NCI-H146 (cell line): ENCODE measurements around the gene IQCM.

Source experiments
- DNase-seq: peaks from one replicate; lab custom pipeline; 2025; lab: John Stamatoyannopoulos, UW

IQCM gene

DNA sequence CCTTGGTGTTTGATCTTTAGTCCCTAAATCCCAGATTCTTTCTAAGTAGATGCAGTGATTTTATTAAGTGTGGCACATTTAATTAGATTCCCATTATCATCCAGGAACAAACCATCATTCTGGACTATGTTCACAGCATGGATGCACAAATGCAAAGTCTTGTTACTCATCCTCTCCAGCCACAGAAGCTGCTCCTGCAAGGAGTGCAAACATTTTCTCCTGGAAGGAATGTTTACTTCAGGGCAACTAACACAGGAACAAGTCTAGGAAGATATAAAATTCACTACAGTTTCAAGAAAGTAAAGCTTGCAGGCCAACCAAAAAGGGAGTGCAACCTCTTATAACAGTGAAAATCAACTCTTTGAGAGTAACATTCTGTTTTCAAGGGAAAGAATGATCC is 106.0 kb downstream of the IQCM start:
- DNase-seq, result no peak

GRCh38 chr4:149708513-149709130 is 107.0 kb downstream of the IQCM start:
- no peak for DNase-seq

DNA sequence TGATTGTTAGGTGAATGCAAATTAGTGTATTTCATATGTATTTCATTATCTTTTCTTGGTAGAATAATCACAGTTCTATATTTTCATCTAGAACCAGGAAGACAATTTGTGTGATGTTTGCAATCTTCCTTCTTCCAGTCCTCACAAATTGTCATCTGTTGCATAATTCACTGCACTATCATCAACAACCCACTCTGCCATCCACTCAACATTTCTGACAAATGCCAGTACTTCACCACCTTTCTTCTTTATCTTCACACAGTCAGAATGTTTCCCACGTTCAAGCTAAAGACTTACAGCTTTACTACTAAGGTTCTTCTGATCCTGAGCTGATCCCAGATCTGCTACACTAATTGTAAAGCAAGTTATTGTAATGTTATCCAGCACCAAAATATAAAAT is 107.8 kb downstream of the IQCM start:
- DNase-seq, result no peak

DNA sequence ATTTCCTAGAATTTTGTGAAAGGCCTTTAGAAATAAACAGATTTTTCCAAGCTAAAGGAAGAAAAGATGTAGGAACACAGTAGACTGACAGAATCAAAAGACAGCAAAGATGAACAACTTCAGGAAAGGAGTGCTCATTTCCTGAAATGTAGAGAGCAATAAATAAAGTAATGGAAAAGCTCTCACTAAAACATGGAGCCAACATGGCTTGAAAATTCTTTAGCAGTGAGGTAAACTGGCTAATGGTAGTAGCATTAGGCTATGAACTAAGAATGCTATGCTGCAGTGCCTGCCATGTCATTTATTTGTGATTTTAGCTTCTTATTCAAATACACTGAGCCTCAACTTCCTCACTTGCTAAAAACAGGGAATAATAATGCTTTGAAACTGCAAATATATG is 108.7 kb downstream of the IQCM start:
- no peak for DNase-seq

GRCh38 chr4:149702414-149703293 is 113.0 kb downstream of the IQCM start:
- no peak for DNase-seq

GRCh38 chr4:149701435-149702156 is 114.0 kb downstream of the IQCM start:
- DNase-seq, result no peak

GRCh38 chr4:149700272-149700671 is 115.4 kb downstream of the IQCM start:
- DNase-seq, result no peak

DNA sequence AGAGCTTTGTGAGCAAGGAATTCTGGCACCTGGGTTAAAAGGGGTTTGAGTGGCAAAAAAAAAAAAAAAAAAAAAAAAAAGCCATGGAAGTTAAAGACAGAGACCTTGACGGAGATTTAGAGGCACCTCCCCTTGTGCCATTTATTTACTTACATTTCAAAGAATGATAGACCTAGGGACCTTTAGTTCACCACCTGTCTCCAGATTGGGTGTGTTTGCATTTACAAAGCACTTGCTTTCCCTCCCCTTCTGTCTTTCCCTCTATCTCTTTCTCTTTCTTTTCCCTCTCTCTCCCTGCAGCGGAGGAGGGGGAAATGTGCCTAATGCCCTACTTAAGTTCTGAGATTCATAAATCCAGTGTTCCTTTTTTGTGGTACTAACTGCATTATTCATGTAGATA is 116.0 kb downstream of the IQCM start:
- DNase-seq, result no peak

- no peak for DNase-seq
Observed at GRCh38 chr4:149690726-149691125, 124.9 kb downstream of the IQCM start.

GRCh38 chr4:149684516-149684915 is 131.1 kb downstream of the IQCM start:
- DNase-seq, result no peak

DNA sequence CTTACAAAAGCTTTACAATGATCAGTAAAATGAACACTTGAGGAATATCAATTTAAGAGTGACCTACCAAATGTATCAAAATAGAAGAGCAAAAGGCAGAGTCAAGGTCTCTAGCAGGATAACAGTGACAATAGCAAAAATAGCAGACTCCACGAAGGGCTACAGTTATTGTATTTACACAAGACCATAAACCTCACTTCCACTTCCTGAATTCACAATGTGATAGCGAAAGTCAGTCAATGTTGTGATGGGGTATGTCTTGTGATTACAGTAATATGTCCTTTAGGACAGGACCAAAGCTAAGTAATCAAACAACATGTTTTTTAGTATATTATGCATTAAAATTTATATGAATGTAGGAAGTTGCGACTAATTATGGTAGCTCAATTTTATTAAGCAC is 139.6 kb downstream of the IQCM start:
- DNase-seq, result no peak

GRCh38 chr4:149645790-149646189 is 169.9 kb downstream of the IQCM start:
- DNase-seq, result no peak

GRCh38 chr4:149638073-149638472 is 177.6 kb downstream of the IQCM start:
- no peak for DNase-seq

DNA sequence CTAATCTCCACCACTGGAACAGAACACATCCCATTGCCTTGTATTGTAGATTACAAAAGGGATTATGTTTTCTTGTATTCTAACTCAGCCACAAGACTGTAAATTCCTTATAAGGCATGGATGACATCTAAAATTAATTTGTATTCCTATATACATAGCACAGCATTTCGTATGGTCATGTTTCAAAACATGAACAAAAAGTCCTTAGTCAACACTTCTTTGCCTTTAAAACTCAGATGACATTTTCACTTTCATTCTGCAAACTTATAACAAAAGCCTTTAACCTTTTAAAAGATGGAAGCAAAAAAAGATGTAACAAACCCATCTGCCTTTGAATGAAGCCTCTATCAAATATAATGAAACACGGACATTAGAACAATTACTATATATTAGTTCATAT is 181.3 kb downstream of the IQCM start:
- no peak for DNase-seq

GRCh38 chr4:149631629-149632028 is 184.0 kb downstream of the IQCM start:
- DNase-seq, result no peak

DNA sequence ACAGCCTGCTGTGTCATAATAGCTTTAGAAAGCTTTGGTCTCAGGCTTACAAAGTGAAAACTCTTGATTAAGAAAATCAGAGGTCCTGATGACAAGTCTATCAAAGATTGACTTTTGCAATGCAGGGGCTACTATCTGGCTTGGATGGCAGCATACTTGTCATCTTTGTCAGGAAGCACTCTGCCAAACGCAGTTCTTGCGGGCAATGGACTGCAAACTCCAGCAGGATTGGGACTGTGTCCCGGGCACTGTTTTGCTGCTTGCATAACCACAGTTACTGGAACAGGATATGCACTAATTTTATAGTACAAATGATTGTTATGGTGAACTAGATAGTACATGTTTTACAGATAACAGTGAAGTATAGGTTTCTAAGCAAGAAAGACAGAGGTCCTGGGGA is 185.6 kb downstream of the IQCM start:
- DNase-seq, result no peak

DNA sequence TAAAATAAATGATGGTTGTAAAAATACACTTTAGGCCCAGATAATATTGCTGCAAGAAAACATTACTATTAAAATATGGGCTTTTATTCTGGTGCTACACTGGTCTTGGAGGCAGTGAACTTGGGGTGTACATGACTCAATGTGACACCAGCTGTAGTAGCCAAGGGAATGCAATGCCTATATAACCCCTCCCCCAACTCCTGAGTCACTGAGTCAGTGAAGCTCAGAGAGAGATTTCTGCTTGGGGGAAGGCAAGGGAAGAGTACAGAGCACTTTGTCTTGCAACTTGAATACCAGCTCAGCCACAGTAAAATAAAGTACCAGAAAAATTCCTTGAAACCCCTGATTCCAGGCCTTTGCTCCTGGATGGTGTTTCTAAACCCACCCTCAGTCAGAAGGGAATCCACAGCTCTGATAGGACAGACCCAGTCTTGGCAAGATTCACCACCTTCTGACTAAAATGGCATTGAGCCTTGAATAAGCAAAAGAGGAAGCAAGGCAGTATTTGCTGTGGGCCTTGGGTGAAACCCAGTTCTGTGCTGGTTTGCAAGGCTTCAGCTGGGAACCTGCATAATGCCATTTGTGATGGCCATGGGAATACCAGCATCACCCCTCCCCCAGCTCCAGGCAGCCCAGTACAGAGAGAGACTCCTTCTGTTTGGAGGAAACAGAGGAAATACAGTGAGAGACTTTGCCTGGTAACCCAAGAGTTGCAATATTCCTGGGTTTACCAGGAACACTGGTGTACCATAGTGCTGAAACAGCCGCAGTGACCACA is 209.9 kb downstream of the IQCM start:
- DNase-seq, result no peak

DNA sequence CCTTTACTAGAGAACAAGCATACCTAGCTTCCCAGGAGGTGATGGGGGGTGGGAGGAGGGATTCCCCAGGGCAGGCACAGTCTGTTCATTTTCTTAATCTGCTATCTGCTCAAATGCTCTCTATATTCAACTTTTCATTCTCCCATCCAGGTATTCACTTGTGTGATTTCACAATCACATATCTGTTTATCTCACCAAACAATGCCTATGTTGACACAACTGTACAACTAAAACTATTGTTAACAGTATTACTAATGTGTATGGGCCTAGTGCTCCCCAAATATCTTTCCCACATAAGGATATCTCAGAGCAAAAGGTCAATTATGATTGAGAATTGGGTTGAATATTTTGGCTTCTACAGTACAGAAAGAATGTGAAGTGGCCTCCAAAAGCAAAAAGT is 210.8 kb downstream of the IQCM start:
- DNase-seq, result no peak

DNA sequence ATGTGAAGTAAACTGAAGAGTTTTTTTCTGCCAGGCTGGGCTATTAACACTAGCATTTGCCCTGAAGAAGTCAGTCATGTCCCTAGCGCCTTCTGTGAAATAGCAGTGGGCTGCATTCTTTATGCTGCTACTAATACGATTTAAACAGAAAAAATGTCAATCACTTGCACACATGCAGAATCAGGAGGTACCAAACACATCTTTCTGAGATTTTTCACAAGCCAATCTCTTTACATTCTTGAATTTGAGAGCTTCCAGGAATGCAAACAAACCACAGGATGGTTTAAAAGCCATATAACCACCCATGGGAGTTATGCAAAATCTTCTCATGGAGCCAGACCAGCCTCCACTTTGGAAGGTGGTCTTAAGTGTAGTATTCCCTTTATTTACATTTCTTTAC is 220.1 kb downstream of the IQCM start:
- DNase-seq, result no peak

- no peak for DNase-seq
Observed at GRCh38 chr4:149589826-149590225, 225.8 kb downstream of the IQCM start.

GRCh38 chr4:149584722-149585121 is 230.9 kb downstream of the IQCM start:
- no peak for DNase-seq

DNA sequence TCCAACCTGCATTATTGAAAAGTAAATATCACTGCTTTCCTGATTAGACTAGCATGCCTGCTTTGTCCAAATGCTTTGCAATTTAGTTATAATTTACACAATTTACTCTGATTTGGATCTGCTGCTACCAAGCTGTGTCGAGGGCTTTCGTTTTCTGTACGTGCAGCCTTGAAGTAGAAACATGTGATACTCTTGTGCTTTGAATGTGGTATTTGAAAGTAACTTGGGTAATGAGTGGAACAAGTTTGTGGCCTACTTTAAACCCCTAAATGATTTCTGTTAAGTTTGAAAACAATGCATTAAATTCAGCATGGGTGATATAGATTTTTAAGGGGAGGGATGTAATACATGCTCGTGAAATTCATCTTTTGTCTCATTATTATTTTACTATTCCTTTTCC is 240.7 kb downstream of the IQCM start:
- no peak for DNase-seq
